Stomach (tissue), 4 donors: ENCODE data around the gene CYP4F8.

Experiments
- CTCF ChIP-seq, 7 experiments: fragments of 450-650 bp in 4 of 7; fragments of 200-600 bp in 3 of 7; sonication (generic) in 3 of 7; IDR thresholded peaks; one replicate each; pipeline ENCODE4 v1.5.1; 2016 to 2019; ENCODE audit warnings: antibody characterized with exemption in 7 of 7, control low read depth in 2 of 7, mild to moderate bottlenecking in 1 of 7
- EP300 ChIP-seq: sonication (generic); formaldehyde crosslinking; IDR thresholded peaks from one replicate; pipeline ENCODE4 v1.6.1; 2017; ENCODE audit warnings: antibody characterized with exemption
- POLR2A ChIP-seq, 4 donors: fragments of 450-650 bp; IDR thresholded peaks; one replicate each; pipeline ENCODE4 v1.6.1; 2016; ENCODE audit warnings: antibody characterized with exemption in 4 of 4, control low read depth in 2 of 4, mild to moderate bottlenecking in 1 of 4, moderate library complexity in 1 of 4

GRCh38 chr19:15635016-15635805 lies 20.2 kb downstream of the CYP4F8 start:
- TF ChIP-seq CTCF (IDR thresholded peaks at IDR 0.05) = no peak
- no peak for TF ChIP-seq EP300
- no peak for TF ChIP-seq POLR2A (IDR thresholded peaks at IDR 0.05)
